NCI-H2107 treated with DMSO at 0.1 percent for 48 hours (cell line): ENCODE measurements around the gene OR52E8.

Source experiments
- DNase-seq: peaks from one replicate; lab custom pipeline; 2025; ENCODE audit not compliant: unreplicated experiment; lab: John Stamatoyannopoulos, UW

Gene OR52E8

GRCh38 chr11:5857590-5857989 lies at the start of gene OR52E8:
TSS of gene OR52E8 (minus strand) at chr11:5857690. CDS start at chr11:5857690, 0 bp downstream.
- DNase-seq = no peak

GRCh38 chr11:5899534-5899933 lies 42.0 kb upstream of the OR52E8 start:
- no peak for DNase-seq

- DNase-seq = no peak
Measured at GRCh38 chr11:5892908-5893307, 35.4 kb upstream of the OR52E8 start, which contains the start of gene OR52E5. TSS of gene OR52E5 (plus strand) at chr11:5893208. CDS start at chr11:5900777, 7,569 bp downstream.

GRCh38 chr11:5891216-5891800 lies 33.8 kb upstream of the OR52E8 start:
- peak; percentile 2 for DNase-seq

GRCh38 chr11:5887661-5888060 lies 30.2 kb upstream of the OR52E8 start:
- no peak for DNase-seq

- DNase-seq = no peak
Measured at GRCh38 chr11:5887172-5887571, 29.7 kb upstream of the OR52E8 start.

GRCh38 chr11:5881756-5882155 lies 24.3 kb upstream of the OR52E8 start:
- no peak for DNase-seq

- no peak for DNase-seq
Measured at GRCh38 chr11:5880329-5880728, 22.8 kb upstream of the OR52E8 start, which contains the start of gene OR52E4. TSS of gene OR52E4 (plus strand) at chr11:5880629. CDS start at chr11:5884293, 3,664 bp downstream.

GRCh38 chr11:5878564-5878963 lies 21.1 kb upstream of the OR52E8 start:
- DNase-seq = no peak

GRCh38 chr11:5865826-5866225 lies 8.3 kb upstream of the OR52E8 start:
- no peak for DNase-seq

- no peak for DNase-seq
Measured at GRCh38 chr11:5851002-5851401, 6.5 kb downstream of the OR52E8 start.

GRCh38 chr11:5847711-5848110 lies 9.8 kb downstream of the OR52E8 start:
- DNase-seq = no peak

GRCh38 chr11:5846701-5847100 lies 10.8 kb downstream of the OR52E8 start:
- no peak for DNase-seq

GRCh38 chr11:5841797-5842196 lies 15.7 kb downstream of the OR52E8 start, which contains the start of gene OR52E6:
TSS of gene OR52E6 (minus strand) at chr11:5841897. CDS start at chr11:5841897, 0 bp downstream.
- no peak for DNase-seq

GRCh38 chr11:5837695-5838094 lies 19.8 kb downstream of the OR52E8 start:
- DNase-seq = no peak

- no peak for DNase-seq
Measured at GRCh38 chr11:5833446-5833845, 24.0 kb downstream of the OR52E8 start.

- DNase-seq = no peak
Measured at GRCh38 chr11:5831196-5831829, 26.2 kb downstream of the OR52E8 start.

- no peak for DNase-seq
Measured at GRCh38 chr11:5818245-5818886, 39.1 kb downstream of the OR52E8 start.

GRCh38 chr11:5815534-5815933 lies 42.0 kb downstream of the OR52E8 start:
- no peak for DNase-seq

- no peak for DNase-seq
Measured at GRCh38 chr11:5809905-5810795, 47.3 kb downstream of the OR52E8 start.

GRCh38 chr11:5809122-5809519 lies 48.4 kb downstream of the OR52E8 start:
- no peak for DNase-seq
